A673 (cell line): ENCODE results near the gene RDX. TPM values are rescaled to one million over a fixed set of nuclear protein-coding genes. Genes with fewer than 3 reads are reported as not detected.

ENCODE experiments used
- BruUV-seq: library from RNA; stranded (reverse); fragments of 400-500 nt; replicated peaks from 2 replicates; lab custom pipeline; 2021; lab: Mats Ljungman, UMichigan
- CTCF ChIA-PET: fragments of 300-600 bp; sonication (Branson Sonifier 250); formaldehyde crosslinking; loops from one replicate; lab custom pipeline; 2022; ENCODE audit warnings: antibody characterized with exemption; lab: Charles Lee
- POLR2A ChIA-PET: fragments of 300-600 bp; sonication (Branson Sonifier 250); formaldehyde crosslinking; loops from one replicate; lab custom pipeline; 2022; ENCODE audit warnings: antibody characterized with exemption; ENCODE audit not compliant: low non-redundant PET; lab: Charles Lee
- DNase-seq: peaks from one replicate; pipeline ENCODE4 v3.0.0-alpha.2; 2015; ENCODE audit warnings: low spot score
- H3K27ac ChIP-seq: fragments of 200-600 bp; sonication (generic); 2 replicates; pipeline ENCODE4 v1.5.1; 2016; ENCODE audit warnings: mixed run types, low read depth, mild to moderate bottlenecking, mixed read lengths, antibody characterized with exemption, low read length; ENCODE audit not compliant: poor library complexity, severe bottlenecking
- H3K27me3 ChIP-seq: fragments of 200-600 bp; sonication (generic); replicated peaks from 2 replicates; pipeline ENCODE4 v1.6.1; 2017; ENCODE audit warnings: mixed run types, low read depth, mild to moderate bottlenecking, mixed read lengths, antibody characterized with exemption, low read length; ENCODE audit not compliant: insufficient read depth, poor library complexity
- H3K36me3 ChIP-seq: fragments of 200-600 bp; sonication (generic); 2 replicates; pipeline ENCODE4 v1.6.1; 2016; ENCODE audit warnings: mixed run types, mild to moderate bottlenecking, mixed read lengths, antibody characterized with exemption, low read length; ENCODE audit not compliant: insufficient read depth, poor library complexity, severe bottlenecking
- H3K4me1 ChIP-seq: fragments of 200-600 bp; sonication (generic); 2 replicates; pipeline ENCODE4 v1.6.1; 2017; ENCODE audit warnings: mixed run types, mild to moderate bottlenecking, mixed read lengths, antibody characterized with exemption, low read length; ENCODE audit not compliant: insufficient read depth, poor library complexity, severe bottlenecking
- H3K4me3 ChIP-seq: fragments of 200-600 bp; sonication (generic); 2 replicates; pipeline ENCODE4 v1.5.1; 2016; ENCODE audit warnings: low read depth, mixed run types, mild to moderate bottlenecking, mixed read lengths, low read length; ENCODE audit not compliant: poor library complexity, severe bottlenecking
- H3K9me3 ChIP-seq: fragments of 200-600 bp; sonication (generic); 2 replicates; pipeline ENCODE4 v1.6.1; 2016; ENCODE audit warnings: mixed run types, low read depth, mild to moderate bottlenecking, mixed read lengths, antibody characterized with exemption, low read length; ENCODE audit not compliant: poor library complexity, severe bottlenecking
- EZH2 ChIP-seq: fragments of 200-600 bp; sonication (generic); IDR thresholded peaks from 2 replicates; pipeline ENCODE4 v1.6.1; 2017; ENCODE audit warnings: borderline replicate concordance, low read depth, mild to moderate bottlenecking, mixed read lengths, antibody characterized with exemption, low read length; ENCODE audit not compliant: poor library complexity, severe bottlenecking
- intact Hi-C: fragments of 100-400 bp; cut with micrococcal nuclease; formaldehyde crosslinking; loops from one replicate; pipeline ENCODE4 v1.10.0; 2022; ENCODE audit not compliant: unreplicated experiment
- total RNA-seq: library from RNA; stranded (reverse); gene quantifications from 2 replicates; pipeline ENCODE4 v1.2.3, GENCODE V29; 2021
- TF ChIP-seq, protein P1 (sequence below): fragments of 300-800, 200-600 bp; sonication (generic); conservative IDR thresholded peaks from 2 replicates; pipeline ENCODE4 v1.5.1; 2017; ENCODE audit warnings: low read depth, mild to moderate bottlenecking, antibody characterized with exemption, low read length, moderate library complexity, mixed read lengths

The RDX gene
- total RNA-seq, 1 experiment from 2014 or later = 395 TPM

DNA sequence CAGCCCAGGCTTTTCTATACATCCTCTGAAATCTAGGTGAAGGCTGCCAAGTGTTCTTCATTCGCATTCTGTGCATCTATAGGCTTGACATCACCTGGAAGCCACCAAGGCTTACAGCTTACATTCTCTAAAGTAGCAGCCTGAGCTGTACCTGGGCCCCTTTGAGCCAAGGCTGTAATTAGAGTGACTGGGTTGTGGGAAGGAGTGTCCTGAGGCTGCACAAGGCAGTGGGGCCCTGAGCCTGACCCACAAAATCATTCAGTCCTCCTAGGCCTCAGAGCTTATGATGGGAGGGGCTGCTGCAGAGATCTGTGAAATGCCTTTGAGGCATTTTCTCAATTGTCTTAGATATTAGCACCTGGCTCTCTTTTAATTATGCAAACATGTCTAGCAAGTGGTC is 33.0 kb upstream of the RDX start:
- DNase-seq = no peak
- POLR2A ChIA-PET = no interaction called here
- Histone ChIP-seq H3K4me1 (peaks cover 4% of the 10 kb centered on the region), H3K4me3 (no peak overlapping the region), H3K36me3 (no peaks in the 10 kb centered on the region), H3K27me3 (no peaks in the 10 kb centered on the region), H3K27ac (no peak overlapping the region), H3K9me3 (no peaks in the 10 kb centered on the region)
- no peak for TF ChIP-seq EZH2
- TF ChIP-seq, protein P1, sequence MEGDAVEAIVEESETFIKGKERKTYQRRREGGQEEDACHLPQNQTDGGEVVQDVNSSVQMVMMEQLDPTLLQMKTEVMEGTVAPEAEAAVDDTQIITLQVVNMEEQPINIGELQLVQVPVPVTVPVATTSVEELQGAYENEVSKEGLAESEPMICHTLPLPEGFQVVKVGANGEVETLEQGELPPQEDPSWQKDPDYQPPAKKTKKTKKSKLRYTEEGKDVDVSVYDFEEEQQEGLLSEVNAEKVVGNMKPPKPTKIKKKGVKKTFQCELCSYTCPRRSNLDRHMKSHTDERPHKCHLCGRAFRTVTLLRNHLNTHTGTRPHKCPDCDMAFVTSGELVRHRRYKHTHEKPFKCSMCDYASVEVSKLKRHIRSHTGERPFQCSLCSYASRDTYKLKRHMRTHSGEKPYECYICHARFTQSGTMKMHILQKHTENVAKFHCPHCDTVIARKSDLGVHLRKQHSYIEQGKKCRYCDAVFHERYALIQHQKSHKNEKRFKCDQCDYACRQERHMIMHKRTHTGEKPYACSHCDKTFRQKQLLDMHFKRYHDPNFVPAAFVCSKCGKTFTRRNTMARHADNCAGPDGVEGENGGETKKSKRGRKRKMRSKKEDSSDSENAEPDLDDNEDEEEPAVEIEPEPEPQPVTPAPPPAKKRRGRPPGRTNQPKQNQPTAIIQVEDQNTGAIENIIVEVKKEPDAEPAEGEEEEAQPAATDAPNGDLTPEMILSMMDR = no peak
- CTCF ChIA-PET = no interaction called here
- no TSS peak for BruUV-seq
- intact Hi-C loops = no loop called here

DNA sequence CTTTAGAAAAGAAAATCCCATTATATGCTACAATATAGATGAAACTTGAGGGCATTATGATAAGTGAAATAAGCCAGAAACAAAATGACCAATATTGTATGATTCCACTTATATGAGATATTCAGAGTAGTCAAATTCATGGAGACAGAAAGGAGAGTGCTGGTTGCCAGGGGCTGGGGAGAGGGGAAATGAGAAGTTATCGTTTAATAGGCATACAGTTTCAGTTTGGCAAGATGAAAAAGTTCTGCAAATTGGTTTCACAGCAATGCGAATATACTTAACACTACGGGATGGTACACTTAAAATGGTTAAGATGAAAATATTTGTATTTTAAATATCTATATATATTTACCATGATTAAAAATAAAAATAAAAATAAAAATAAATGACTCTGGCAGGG is 31.1 kb upstream of the RDX start:
- Histone ChIP-seq H3K27me3 (no peaks in the 10 kb centered on the region), H3K4me3 (no peak overlapping the region), H3K36me3 (no peaks in the 10 kb centered on the region), H3K27ac (no peak overlapping the region), H3K9me3 (no peaks in the 10 kb centered on the region), H3K4me1 (peaks cover 4% of the 10 kb centered on the region)
- POLR2A ChIA-PET = interaction anchor here (0.6 kb wide), 1 partner anchor 31 kb away, joined by 7 read pairs; no protein-coding TSS in a partner anchor
- DNase-seq = no peak
- no TSS peak for BruUV-seq
- intact Hi-C loops = no loop called here
- CTCF ChIA-PET = no interaction called here
- TF ChIP-seq EZH2 = no peak
- TF ChIP-seq, protein P1 = no peak

DNA sequence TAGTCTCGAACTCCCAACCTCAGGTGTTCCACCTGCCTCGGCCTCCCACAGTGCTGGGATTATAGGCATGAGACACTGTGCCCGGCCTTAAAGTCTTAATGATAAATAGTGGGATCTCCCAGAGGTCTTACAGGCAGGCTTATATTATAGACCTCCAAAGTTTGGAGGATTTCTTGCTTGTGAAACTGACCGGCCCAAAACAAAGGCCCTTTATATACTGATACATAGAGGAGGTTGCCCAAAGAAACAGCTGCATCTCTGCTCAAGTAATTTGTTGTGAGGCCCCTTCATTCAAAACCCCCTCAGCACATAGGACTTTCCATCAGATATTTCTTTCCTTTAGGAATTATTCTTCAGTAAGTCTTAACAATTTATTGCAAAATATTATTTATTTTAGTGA is 27.4 kb upstream of the RDX start:
- no peak overlapping the region for H3K4me3 ChIP-seq
- peaks cover 10% of the 10 kb centered on the region for H3K4me1 ChIP-seq
- intact Hi-C loops = no loop called here
- no peaks in the 10 kb centered on the region for H3K9me3 ChIP-seq
- no peaks in the 10 kb centered on the region for H3K27me3 ChIP-seq
- H3K27ac ChIP-seq = no peak overlapping the region
- BruUV-seq = no TSS peak
- H3K36me3 ChIP-seq = no peaks in the 10 kb centered on the region
- no peak for TF ChIP-seq EZH2
- TF ChIP-seq, protein P1 = no peak
- ChIA-PET CTCF (no interaction called here), POLR2A (no interaction called here)
- no peak for DNase-seq
